ENCODE measurements around the gene SLC7A14.

Gene SLC7A14

GRCh38 chr3:170496026-170496867 is 89.6 kb downstream of the SLC7A14 start:
- no peak for DNase-seq

GRCh38 chr3:170494766-170495165 is 91.1 kb downstream of the SLC7A14 start:
- no peak for DNase-seq

GRCh38 chr3:170493712-170494182 is 92.1 kb downstream of the SLC7A14 start:
- no peak for DNase-seq

GRCh38 chr3:170491901-170492300 is 94.0 kb downstream of the SLC7A14 start:
- DNase-seq: no peak

- no peak for DNase-seq
Measured at GRCh38 chr3:170490828-170491560, 94.9 kb downstream of the SLC7A14 start.

GRCh38 chr3:170488802-170489201 is 97.1 kb downstream of the SLC7A14 start:
- no peak for DNase-seq

GRCh38 chr3:170487031-170487430 is 98.8 kb downstream of the SLC7A14 start:
- DNase-seq: no peak

GRCh38 chr3:170486398-170486797 is 99.5 kb downstream of the SLC7A14 start:
- no peak for DNase-seq

GRCh38 chr3:170485696-170486095 is 100.2 kb downstream of the SLC7A14 start:
- no peak for DNase-seq

- no peak for DNase-seq
Measured at GRCh38 chr3:170485294-170485693, 100.6 kb downstream of the SLC7A14 start.

GRCh38 chr3:170484869-170485268 is 101.0 kb downstream of the SLC7A14 start:
- DNase-seq: no peak

GRCh38 chr3:170483485-170484262 is 102.2 kb downstream of the SLC7A14 start:
- peak; percentile 32 for DNase-seq

- DNase-seq: no peak
Measured at GRCh38 chr3:170482199-170482598, 103.7 kb downstream of the SLC7A14 start.

GRCh38 chr3:170480111-170480510 is 105.8 kb downstream of the SLC7A14 start:
- DNase-seq: no peak

- peak; percentile 72 for DNase-seq
Measured at GRCh38 chr3:170477395-170477794, 108.5 kb downstream of the SLC7A14 start.

GRCh38 chr3:170476291-170476690 is 109.6 kb downstream of the SLC7A14 start:
- no peak for DNase-seq

- peak; percentile 35 for DNase-seq
Measured at GRCh38 chr3:170475092-170475685, 110.7 kb downstream of the SLC7A14 start.

GRCh38 chr3:170473358-170473757 is 112.5 kb downstream of the SLC7A14 start:
- no peak for DNase-seq

GRCh38 chr3:170471149-170471548 is 114.7 kb downstream of the SLC7A14 start:
- peak; percentile 15 for DNase-seq

GRCh38 chr3:170470063-170471016 is 115.5 kb downstream of the SLC7A14 start:
- DNase-seq: peak; percentile 33
